Neural progenitor cell (in vitro differentiated cells): ENCODE data around the gene CSRP2. TPM values are rescaled to one million over a fixed set of nuclear protein-coding genes. Genes with fewer than 3 reads are reported as not detected.

ENCODE experiments used
- DNase-seq: peaks from one replicate; pipeline ENCODE4 v3.0.0-alpha.2; 2016; ENCODE audit warnings: low spot score
- H2AFZ ChIP-seq: fragments of 200-600 bp; sonication (generic); replicated peaks from 2 replicates; pipeline ENCODE4 v1.6.1; 2016; ENCODE audit warnings: antibody characterized with exemption
- H3F3A ChIP-seq: fragments of 200-600 bp; sonication (generic); 2 replicates; pipeline ENCODE4 v1.6.1; 2016; ENCODE audit warnings: antibody characterized with exemption, low read depth
- H3K27ac ChIP-seq: fragments of 200-600 bp; sonication (generic); 2 replicates; pipeline ENCODE4 v1.5.1; 2016; ENCODE audit warnings: mild to moderate bottlenecking
- H3K27me3 ChIP-seq: fragments of 200-600 bp; sonication (generic); 2 replicates; pipeline ENCODE4 v1.6.1; 2016; ENCODE audit warnings: mild to moderate bottlenecking, moderate library complexity
- H3K36me3 ChIP-seq: fragments of 200-600 bp; sonication (generic); 2 replicates; pipeline ENCODE4 v1.5.1; 2016
- H3K4me1 ChIP-seq: fragments of 200-600 bp; sonication (generic); 2 replicates; pipeline ENCODE4 v1.6.1; 2016; ENCODE audit warnings: mixed run types
- H3K4me2 ChIP-seq: fragments of 200-600 bp; sonication (generic); 2 replicates; pipeline ENCODE4 v1.6.1; 2016
- H3K4me3 ChIP-seq: fragments of 200-600 bp; sonication (generic); 2 replicates; pipeline ENCODE4 v1.5.1; 2016
- H3K79me2 ChIP-seq: fragments of 200-600 bp; sonication (generic); 2 replicates; pipeline ENCODE4 v1.6.1; 2016; ENCODE audit warnings: low read depth
- H3K9ac ChIP-seq: fragments of 200-600 bp; sonication (generic); 2 replicates; pipeline ENCODE4 v1.6.1; 2016
- H3K9me3 ChIP-seq: fragments of 200-600 bp; sonication (generic); 2 replicates; pipeline ENCODE4 v1.5.1; 2016; ENCODE audit warnings: low read depth
- H4K20me1 ChIP-seq: fragments of 200-600 bp; sonication (generic); 2 replicates; pipeline ENCODE4 v1.6.1; 2016; ENCODE audit warnings: low read depth
- H3K27ac Mint-ChIP-seq: 3 replicates; pipeline ENCODE4 v1.8.0; 2021; ENCODE audit warnings: mixed read lengths
- H3K27me3 Mint-ChIP-seq: 2 replicates; pipeline ENCODE4 v1.8.0; 2022; ENCODE audit warnings: low read depth, mild to moderate bottlenecking, inconsistent platforms, moderate library complexity, mixed read lengths; ENCODE audit not compliant: insufficient read depth
- H3K36me3 Mint-ChIP-seq: 3 replicates; pipeline ENCODE4 v1.8.0; 2021; ENCODE audit warnings: mixed read lengths
- H3K4me1 Mint-ChIP-seq: 3 replicates; pipeline ENCODE4 v1.8.0; 2021; ENCODE audit warnings: mixed read lengths
- H3K4me3 Mint-ChIP-seq: 3 replicates; pipeline ENCODE4 v1.8.0; 2021; ENCODE audit warnings: mild to moderate bottlenecking, moderate library complexity, mixed read lengths
- H3K9me3 Mint-ChIP-seq: 3 replicates; pipeline ENCODE4 v1.8.0; 2020; ENCODE audit warnings: mixed read lengths
- CTCF ChIP-seq: fragments of 200-600 bp; sonication (generic); IDR thresholded peaks from 2 replicates; pipeline ENCODE4 v1.5.1; 2017; ENCODE audit warnings: antibody characterized with exemption, mild to moderate bottlenecking
- EZH2 ChIP-seq: fragments of 200-600 bp; sonication (generic); IDR thresholded peaks from 2 replicates; pipeline ENCODE4 v1.6.1; 2017; ENCODE audit warnings: antibody characterized with exemption, mild to moderate bottlenecking, moderate library complexity
- EZH2phosphoT487 ChIP-seq: fragments of 200-600 bp; sonication (generic); IDR thresholded peaks from 2 replicates; pipeline ENCODE4 v1.6.1; 2017; ENCODE audit warnings: antibody characterized with exemption
- total RNA-seq: library from RNA; depleted of rRNA; stranded (reverse); fragments of >200 nt; gene quantifications from 2 replicates; pipeline ENCODE4 v1.2.3, GENCODE V29; 2015; ENCODE audit warnings: low replicate concordance

CSRP2 gene
- total RNA-seq, 1 donor from 2014 or later = 405 TPM

- Histone ChIP-seq H3K9ac (no peak overlapping the region), H2AFZ (no peak overlapping the region), H3K27ac (no peak overlapping the region), H3K4me3 (no peak overlapping the region), H3K27me3 (no peaks in the 10 kb centered on the region), H4K20me1 (no peaks in the 10 kb centered on the region), H3K79me2 (no peaks in the 10 kb centered on the region), H3K4me2 (no peak overlapping the region), H3F3A (no peaks in the 10 kb centered on the region), H3K9me3 (no peaks in the 10 kb centered on the region), H3K36me3 (no peaks in the 10 kb centered on the region), H3K4me1 (peaks cover 7% of the 10 kb centered on the region)
- H3K4me3 Mint-ChIP-seq = no peak overlapping the region
- no peak for TF ChIP-seq EZH2phosphoT487
- no peak for TF ChIP-seq EZH2
- TF ChIP-seq CTCF = no peak
- no peak for DNase-seq
- H3K27ac Mint-ChIP-seq = no peak overlapping the region
- peaks cover 9% of the 10 kb centered on the region for H3K4me1 Mint-ChIP-seq
- peaks cover 18% of the 10 kb centered on the region for H3K9me3 Mint-ChIP-seq
- peaks cover 7% of the 10 kb centered on the region for H3K27me3 Mint-ChIP-seq
- peaks cover 2% of the 10 kb centered on the region for H3K36me3 Mint-ChIP-seq
Observed at GRCh38 chr12:76890151-76891143, 11.6 kb upstream of the CSRP2 start.

DNA sequence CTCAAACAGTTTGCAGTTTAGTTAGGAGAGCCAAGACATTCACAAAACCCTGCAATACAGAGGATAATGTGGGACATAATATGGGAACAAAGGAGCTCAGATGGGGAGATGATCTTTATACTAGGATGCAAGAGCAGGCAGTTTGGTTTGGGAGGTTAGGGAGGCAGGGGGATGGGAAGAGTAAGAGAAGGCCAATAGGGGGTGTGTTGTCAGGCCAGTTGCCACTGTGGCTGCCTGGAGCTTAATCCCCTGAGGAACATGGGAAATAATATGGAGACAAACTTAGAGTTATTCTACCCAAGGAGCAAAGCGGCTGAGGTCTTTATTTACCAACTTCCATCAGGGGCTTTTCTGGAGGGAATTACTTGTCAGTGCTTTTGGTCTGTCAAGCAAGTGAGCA is 10.0 kb upstream of the CSRP2 start:
- Histone ChIP-seq H4K20me1 (no peaks in the 10 kb centered on the region), H3K4me2 (no peak overlapping the region), H3K27ac (no peak overlapping the region), H3F3A (no peaks in the 10 kb centered on the region), H3K79me2 (no peaks in the 10 kb centered on the region), H3K36me3 (no peaks in the 10 kb centered on the region), H3K4me3 (no peak overlapping the region), H3K9ac (no peak overlapping the region), H3K4me1 (peaks cover 7% of the 10 kb centered on the region), H3K9me3 (no peaks in the 10 kb centered on the region), H3K27me3 (no peaks in the 10 kb centered on the region), H2AFZ (peak overlapping the region; percentile 73)
- no peak overlapping the region for H3K27ac Mint-ChIP-seq
- TF ChIP-seq EZH2phosphoT487 (no peak), EZH2 (no peak), CTCF (no peak)
- peaks cover 7% of the 10 kb centered on the region for H3K9me3 Mint-ChIP-seq
- no peak for DNase-seq
- H3K27me3 Mint-ChIP-seq = no peaks in the 10 kb centered on the region
- peaks cover 10% of the 10 kb centered on the region for H3K4me1 Mint-ChIP-seq
- no peaks in the 10 kb centered on the region for H3K36me3 Mint-ChIP-seq
- H3K4me3 Mint-ChIP-seq = no peak overlapping the region

DNA sequence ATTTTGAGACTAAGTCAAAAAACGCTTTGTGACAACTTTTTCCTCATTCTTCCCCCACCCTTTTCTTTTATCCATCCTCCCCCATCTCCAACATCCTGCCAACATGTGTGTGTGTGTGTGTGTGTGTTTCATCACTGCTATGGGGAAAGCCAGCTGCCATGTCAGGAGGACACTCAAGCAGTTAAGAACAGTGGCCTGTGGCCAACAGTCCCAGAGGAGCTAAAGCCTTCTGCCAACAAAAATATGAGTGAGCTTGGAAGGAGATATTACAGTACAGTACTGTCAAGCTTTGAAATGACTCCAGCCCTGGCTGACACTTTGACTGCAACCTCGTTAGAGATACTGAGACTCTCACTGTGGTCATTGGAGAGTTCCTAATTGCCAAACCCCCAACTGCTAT is 5.0 kb upstream of the CSRP2 start:
- Histone ChIP-seq H3K36me3 (no peaks in the 10 kb centered on the region), H3K4me3 (no peak overlapping the region), H2AFZ (no peak overlapping the region), H3K4me2 (no peak overlapping the region), H3K4me1 (peaks cover 16% of the 10 kb centered on the region), H3K27me3 (no peaks in the 10 kb centered on the region), H3K9ac (no peak overlapping the region), H3F3A (no peaks in the 10 kb centered on the region), H3K9me3 (no peaks in the 10 kb centered on the region), H3K79me2 (no peaks in the 10 kb centered on the region), H3K27ac (no peak overlapping the region), H4K20me1 (no peaks in the 10 kb centered on the region)
- TF ChIP-seq EZH2 (no peak), CTCF (no peak), EZH2phosphoT487 (no peak)
- Mint-ChIP-seq H3K27me3 (peaks cover 2% of the 10 kb centered on the region), H3K4me1 (peaks cover 27% of the 10 kb centered on the region), H3K27ac (no peak overlapping the region), H3K4me3 (no peak overlapping the region), H3K36me3 (no peaks in the 10 kb centered on the region), H3K9me3 (no peaks in the 10 kb centered on the region)
- no peak for DNase-seq
